HepG2 (cell line): ENCODE data around the gene TEKT1. TPM values are rescaled to one million over a fixed set of nuclear protein-coding genes. Genes with fewer than 3 reads are reported as not detected.

Experiments used
- CBX1 ChIP-seq: IDR thresholded peaks from one replicate; pipeline ENCODE4 v1.6.1; 2016; ENCODE audit warnings: antibody characterized with exemption, low read depth
- GATA4 ChIP-seq: sonication (generic); IDR thresholded peaks from 2 replicates; pipeline ENCODE4 v1.6.1; 2016; ENCODE audit warnings: antibody characterized with exemption, low read depth, borderline replicate concordance
- GATAD2A ChIP-seq: IDR thresholded peaks from 2 replicates; pipeline ENCODE4 v1.6.1; 2016
- HMG20A ChIP-seq: IDR thresholded peaks from 2 replicates; pipeline ENCODE4 v1.6.1; 2016; ENCODE audit warnings: borderline replicate concordance
- HOXA3 ChIP-seq: sonication (generic); formaldehyde crosslinking; IDR thresholded peaks from 2 replicates; pipeline ENCODE4 v1.5.0; 2020; ENCODE audit warnings: missing genetic modification reagents
- JUND ChIP-seq: sonication (generic); formaldehyde crosslinking; IDR thresholded peaks from 2 replicates; pipeline ENCODE4 v1.8.0; 2022; ENCODE audit warnings: mild to moderate bottlenecking, missing genetic modification reagents
- MED1 ChIP-seq: sonication (generic); formaldehyde crosslinking; IDR thresholded peaks from 2 replicates; pipeline ENCODE4 v1.4.0; 2020; ENCODE audit warnings: missing genetic modification reagents
- RFX3 ChIP-seq: IDR thresholded peaks from 2 replicates; pipeline ENCODE4 v1.6.1; 2016; ENCODE audit warnings: missing biosample characterization, missing genetic modification reagents
- RXRB ChIP-seq: IDR thresholded peaks from 2 replicates; pipeline ENCODE4 v1.6.1; 2016; ENCODE audit warnings: borderline replicate concordance, missing genetic modification reagents, missing compliant biosample characterization
- SOX13 ChIP-seq, 3 experiments: fragments of 450-650 bp in 1 of 3; sonication (generic) in 1 of 3; formaldehyde crosslinking in 1 of 3; IDR thresholded peaks in 2 of 3; conservative IDR thresholded peaks in 1 of 3; 2 replicates each; pipeline versions ENCODE4 v1.5.0 to v1.6.1; 2016 to 2020; ENCODE audit warnings: antibody characterized with exemption in 1 of 3, mild to moderate bottlenecking in 1 of 3, missing compliant biosample characterization in 1 of 3, missing genetic modification reagents in 1 of 3, moderate library complexity in 1 of 3
- SRSF9 ChIP-seq: fragments of 200-400 bp; formaldehyde crosslinking; IDR thresholded peaks from 2 replicates; pipeline ENCODE4 v1.6.1; 2018; ENCODE audit warnings: borderline replicate concordance, mild to moderate bottlenecking, low read depth, low read length; ENCODE audit not compliant: insufficient read depth, poor library complexity, severe bottlenecking
- SRY ChIP-seq: sonication (generic); formaldehyde crosslinking; IDR thresholded peaks from 2 replicates; pipeline ENCODE4 v1.8.0; 2022; ENCODE audit warnings: mild to moderate bottlenecking, missing genetic modification reagents
- YEATS2 ChIP-seq: sonication (generic); formaldehyde crosslinking; IDR thresholded peaks from 2 replicates; pipeline ENCODE4 v1.4.0; 2020; ENCODE audit warnings: missing genetic modification reagents, borderline replicate concordance
- ZBTB42 ChIP-seq: sonication (generic); formaldehyde crosslinking; IDR thresholded peaks from 2 replicates; pipeline ENCODE4 v1.5.0; 2020; ENCODE audit warnings: mild to moderate bottlenecking, missing genetic modification reagents
- ZNF343 ChIP-seq: sonication (generic); formaldehyde crosslinking; IDR thresholded peaks from 2 replicates; pipeline ENCODE4 v1.4.0; 2020; ENCODE audit warnings: mild to moderate bottlenecking, missing genetic modification reagents
- ZNF547 ChIP-seq: sonication (generic); formaldehyde crosslinking; IDR thresholded peaks from 2 replicates; pipeline ENCODE4 v1.5.1; 2020; ENCODE audit warnings: mild to moderate bottlenecking, missing genetic modification reagents
- ZNF713 ChIP-seq: sonication (generic); formaldehyde crosslinking; IDR thresholded peaks from 2 replicates; pipeline ENCODE4 v1.4.0; 2020; ENCODE audit warnings: mild to moderate bottlenecking, missing genetic modification reagents
- polyA plus RNA-seq, 8 experiments: library from polyadenylated mRNA; depleted of rRNA in 3 of 8; stranded (reverse) in 7 of 8; unstranded in 1 of 8; fragments of >200 nt; fragmentation: Illumina TruSeq in 4 of 8; extraction: Trizol in 4 of 8; gene quantifications; 2 replicates each; pipeline versions ENCODE4 v1.2.1 to v1.2.3, GENCODE V29; 2011 to 2016; ENCODE audit warnings: low read depth in 4 of 8, missing spikeins in 1 of 8, mixed read lengths in 1 of 8; ENCODE audit not compliant: insufficient read depth in 1 of 8
- total RNA-seq, 5 experiments: library from RNA; depleted of rRNA; stranded (reverse); fragments of >200 nt; fragmentation: Illumina TruSeq; extraction: Trizol; gene quantifications; 2 replicates each; pipeline ENCODE4 v1.2.3, GENCODE V29; 2016; ENCODE audit warnings: low read depth in 1 of 5
- TF ChIP-seq, protein P1 (sequence below): sonication (generic); formaldehyde crosslinking; IDR thresholded peaks from 2 replicates; pipeline ENCODE4 v1.5.1; 2020; ENCODE audit warnings: mild to moderate bottlenecking, missing genetic modification reagents, moderate library complexity
- TF ChIP-seq, protein P2 (sequence below): sonication (generic); formaldehyde crosslinking; IDR thresholded peaks from 2 replicates; pipeline ENCODE4 v1.8.1; 2023; ENCODE audit warnings: mild to moderate bottlenecking, inconsistent platforms, moderate library complexity, missing genetic modification reagents, borderline replicate concordance
- TF ChIP-seq, protein P3 (sequence below): sonication (generic); formaldehyde crosslinking; IDR thresholded peaks from 2 replicates; pipeline ENCODE4 v1.5.0; 2020; ENCODE audit warnings: mild to moderate bottlenecking, missing genetic modification reagents, borderline replicate concordance

Gene TEKT1
- total and polyA plus RNA-seq, 2 of the 13 experiments (the other 11 are each of a cell fraction or from before 2014, with no cell fraction given) = not detected

DNA sequence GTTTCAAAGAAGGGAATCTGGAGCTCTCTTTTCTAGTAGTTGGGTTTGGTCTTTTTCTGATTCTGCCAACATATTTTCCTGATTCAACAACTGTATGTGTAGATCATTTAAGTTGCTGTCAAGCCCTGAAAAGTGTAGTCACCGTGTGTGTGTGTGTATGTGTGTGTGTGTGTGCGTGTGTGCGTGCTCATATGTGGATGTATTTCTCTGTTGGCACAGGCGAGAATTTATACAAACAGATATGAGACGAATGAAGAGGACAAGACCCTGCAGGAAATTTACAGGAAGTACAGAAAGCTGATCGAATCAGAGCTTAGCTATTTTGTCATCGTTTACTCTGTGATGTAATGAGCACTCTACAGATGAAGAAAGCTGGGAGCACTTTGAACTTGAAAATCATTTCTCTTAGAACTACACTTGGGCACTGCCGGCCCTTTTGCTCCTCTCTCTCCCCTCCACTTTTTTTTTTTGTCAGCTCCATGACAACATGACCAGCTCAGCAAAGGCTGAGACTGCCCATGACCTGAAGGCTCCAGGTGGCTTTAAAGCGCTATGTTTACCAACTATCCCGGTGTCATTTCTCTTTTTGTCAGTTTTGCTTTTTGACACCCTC lies 44.3 kb downstream of the TEKT1 start (continued):
- TF ChIP-seq, protein P1, sequence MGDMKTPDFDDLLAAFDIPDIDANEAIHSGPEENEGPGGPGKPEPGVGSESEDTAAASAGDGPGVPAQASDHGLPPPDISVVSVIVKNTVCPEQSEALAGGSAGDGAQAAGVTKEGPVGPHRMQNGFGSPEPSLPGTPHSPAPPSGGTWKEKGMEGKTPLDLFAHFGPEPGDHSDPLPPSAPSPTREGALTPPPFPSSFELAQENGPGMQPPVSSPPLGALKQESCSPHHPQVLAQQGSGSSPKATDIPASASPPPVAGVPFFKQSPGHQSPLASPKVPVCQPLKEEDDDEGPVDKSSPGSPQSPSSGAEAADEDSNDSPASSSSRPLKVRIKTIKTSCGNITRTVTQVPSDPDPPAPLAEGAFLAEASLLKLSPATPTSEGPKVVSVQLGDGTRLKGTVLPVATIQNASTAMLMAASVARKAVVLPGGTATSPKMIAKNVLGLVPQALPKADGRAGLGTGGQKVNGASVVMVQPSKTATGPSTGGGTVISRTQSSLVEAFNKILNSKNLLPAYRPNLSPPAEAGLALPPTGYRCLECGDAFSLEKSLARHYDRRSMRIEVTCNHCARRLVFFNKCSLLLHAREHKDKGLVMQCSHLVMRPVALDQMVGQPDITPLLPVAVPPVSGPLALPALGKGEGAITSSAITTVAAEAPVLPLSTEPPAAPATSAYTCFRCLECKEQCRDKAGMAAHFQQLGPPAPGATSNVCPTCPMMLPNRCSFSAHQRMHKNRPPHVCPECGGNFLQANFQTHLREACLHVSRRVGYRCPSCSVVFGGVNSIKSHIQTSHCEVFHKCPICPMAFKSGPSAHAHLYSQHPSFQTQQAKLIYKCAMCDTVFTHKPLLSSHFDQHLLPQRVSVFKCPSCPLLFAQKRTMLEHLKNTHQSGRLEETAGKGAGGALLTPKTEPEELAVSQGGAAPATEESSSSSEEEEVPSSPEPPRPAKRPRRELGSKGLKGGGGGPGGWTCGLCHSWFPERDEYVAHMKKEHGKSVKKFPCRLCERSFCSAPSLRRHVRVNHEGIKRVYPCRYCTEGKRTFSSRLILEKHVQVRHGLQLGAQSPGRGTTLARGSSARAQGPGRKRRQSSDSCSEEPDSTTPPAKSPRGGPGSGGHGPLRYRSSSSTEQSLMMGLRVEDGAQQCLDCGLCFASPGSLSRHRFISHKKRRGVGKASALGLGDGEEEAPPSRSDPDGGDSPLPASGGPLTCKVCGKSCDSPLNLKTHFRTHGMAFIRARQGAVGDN = no peak
- TF ChIP-seq JUND (CRISPR knock-in tag) = no peak
- TF ChIP-seq CBX1 = no peak
- no peak for TF ChIP-seq SRY (CRISPR knock-in tag)
- peak; percentile 37; the same call in 1 of the 2 replicates for TF ChIP-seq HMG20A (CRISPR knock-in tag)
- TF ChIP-seq, protein P2, sequence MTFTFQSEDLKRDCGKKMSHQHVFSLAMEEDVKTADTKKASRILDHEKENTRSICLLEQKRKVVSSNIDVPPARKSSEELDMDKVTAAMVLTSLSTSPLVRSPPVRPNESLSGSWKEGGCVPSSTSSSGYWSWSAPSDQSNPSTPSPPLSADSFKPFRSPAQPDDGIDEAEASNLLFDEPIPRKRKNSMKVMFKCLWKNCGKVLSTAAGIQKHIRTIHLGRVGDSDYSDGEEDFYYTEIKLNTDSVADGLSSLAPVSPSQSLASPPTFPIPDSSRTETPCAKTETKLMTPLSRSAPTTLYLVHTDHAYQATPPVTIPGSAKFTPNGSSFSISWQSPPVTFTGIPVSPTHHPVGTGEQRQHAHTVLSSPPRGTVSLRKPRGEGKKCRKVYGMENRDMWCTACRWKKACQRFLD (CRISPR knock-in tag) = no peak
- TF ChIP-seq MED1 (CRISPR knock-in tag) = peak; percentile 20; the same call in 1 of the 2 replicates
- TF ChIP-seq ZNF343 (CRISPR knock-in tag) = no peak
- TF ChIP-seq YEATS2 (CRISPR knock-in tag) = no peak
- peak; percentile 57 for TF ChIP-seq RXRB
- no peak for TF ChIP-seq SOX13 (IDR thresholded peaks at IDR 0.05)
- 0 out of 4 replicates have a peak, but pooled peaks of 1 of the 2 experiments have one; percentile 8 for TF ChIP-seq SOX13 (CRISPR knock-in tag; conservative IDR thresholded peaks at IDR 0.05 in 1 of 2, IDR thresholded peaks at IDR 0.05 in 1 of 2)
- no peak for TF ChIP-seq ZNF713
- no peak for TF ChIP-seq ZBTB42
- TF ChIP-seq SRSF9 = no peak
- TF ChIP-seq GATA4 = no peak
- TF ChIP-seq, protein P3, sequence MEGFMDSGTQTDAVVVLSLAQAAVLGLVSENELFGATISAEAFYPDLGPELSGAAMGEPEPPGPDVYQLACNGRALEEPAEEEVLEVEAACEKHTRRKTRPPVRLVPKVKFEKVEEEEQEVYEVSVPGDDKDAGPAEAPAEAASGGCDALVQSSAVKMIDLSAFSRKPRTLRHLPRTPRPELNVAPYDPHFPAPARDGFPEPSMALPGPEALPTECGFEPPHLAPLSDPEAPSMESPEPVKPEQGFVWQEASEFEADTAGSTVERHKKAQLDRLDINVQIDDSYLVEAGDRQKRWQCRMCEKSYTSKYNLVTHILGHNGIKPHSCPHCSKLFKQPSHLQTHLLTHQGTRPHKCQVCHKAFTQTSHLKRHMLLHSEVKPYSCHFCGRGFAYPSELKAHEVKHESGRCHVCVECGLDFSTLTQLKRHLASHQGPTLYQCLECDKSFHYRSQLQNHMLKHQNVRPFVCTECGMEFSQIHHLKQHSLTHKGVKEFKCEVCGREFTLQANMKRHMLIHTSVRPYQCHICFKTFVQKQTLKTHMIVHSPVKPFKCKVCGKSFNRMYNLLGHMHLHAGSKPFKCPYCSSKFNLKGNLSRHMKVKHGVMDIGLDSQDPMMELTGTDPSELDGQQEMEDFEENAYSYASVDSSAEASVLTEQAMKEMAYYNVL (CRISPR knock-in tag) = no peak
- peak; percentile 65; the same call in 1 of the 2 replicates for TF ChIP-seq HOXA3 (CRISPR knock-in tag)
- TF ChIP-seq ZNF547 (CRISPR knock-in tag) = no peak
- peak; percentile 63; the same call in 1 of the 2 replicates for TF ChIP-seq GATAD2A (CRISPR knock-in tag)
- TF ChIP-seq RFX3 (CRISPR knock-in tag) = no peak
